PC-3 (cell line): Measurements from ENCODE around the gene ADCY5.

Experiments used
- CTCF ChIP-seq: fragments of 300-600 bp; sonication (generic); conservative IDR thresholded peaks from 2 replicates; pipeline ENCODE4 v1.5.1; 2017; ENCODE audit warnings: antibody characterized with exemption, low read depth, mild to moderate bottlenecking, low read length
- EZH2 ChIP-seq: fragments of 300-600 bp; sonication (generic); IDR thresholded peaks from one replicate; pipeline ENCODE4 v1.6.1; 2017; ENCODE audit warnings: antibody characterized with exemption, mild to moderate bottlenecking, low read length; ENCODE audit not compliant: unreplicated experiment

GRCh38 chr3:123471106-123471505 lies 22.2 kb upstream of the ADCY5 start:
- TF ChIP-seq CTCF, result no peak
- TF ChIP-seq EZH2, result no peak
